ENCODE data around the gene SLC18A3. TPM values are rescaled to one million over a fixed set of nuclear protein-coding genes. Genes with fewer than 3 reads are reported as not detected.
A peak's percentile ranks its signal among the peaks of the same experiment; 100 is the strongest.

The SLC18A3 gene
- total and polyA plus RNA-seq, 5 experiments from 2014 or later, result not detected

DNA sequence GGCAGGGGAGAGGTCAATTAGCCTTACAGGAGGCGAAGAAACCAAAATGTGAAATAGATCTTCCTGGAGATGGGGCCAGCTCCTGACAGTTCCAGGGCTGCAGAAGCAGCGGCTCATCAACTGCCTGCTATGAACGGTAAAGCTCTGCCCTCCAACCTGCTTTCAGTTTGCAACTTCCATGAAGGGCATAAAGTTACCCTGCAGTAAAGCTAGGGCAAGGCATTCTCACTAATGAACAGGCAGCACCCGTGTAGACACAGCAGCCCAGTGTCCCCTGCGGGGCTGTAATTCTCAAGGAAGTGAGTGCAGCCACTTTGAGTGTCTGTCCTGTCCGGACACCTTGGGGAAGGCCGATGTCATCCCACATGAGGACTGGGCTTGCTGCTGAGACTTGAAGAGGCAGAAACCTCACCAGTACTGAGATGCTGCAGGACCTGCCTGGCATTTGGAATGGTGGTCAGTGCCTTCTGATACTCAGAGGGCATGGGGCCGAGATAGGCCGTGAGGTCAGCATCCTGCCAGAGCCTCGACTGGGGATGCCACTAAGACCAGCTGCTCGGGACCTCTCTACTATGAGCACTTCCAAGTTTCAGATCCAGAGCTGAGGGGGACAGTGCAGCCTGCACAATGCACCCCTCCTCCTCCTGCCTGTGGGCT, 43.3 kb downstream of the SLC18A3 start:
- Mint-ChIP-seq H3K9me3 (peaks cover 0 to 10% (median 5%) of the 10 kb centered on the region in 9 donors), H3K4me1 (peaks cover 4 to 13% (median 7%) of the 10 kb centered on the region in 4 donors), H3K27ac (no peak overlapping the region), H3K4me3 (no peak overlapping the region), H3K36me3 (no peaks in the 10 kb centered on the region), H3K27me3 (peaks cover 5 to 39% (median 10%) of the 10 kb centered on the region in 5 donors)
- ATAC-seq (no peak), DNase-seq (no peak)
- POLR2A ChIA-PET, result no interaction called here

DNA sequence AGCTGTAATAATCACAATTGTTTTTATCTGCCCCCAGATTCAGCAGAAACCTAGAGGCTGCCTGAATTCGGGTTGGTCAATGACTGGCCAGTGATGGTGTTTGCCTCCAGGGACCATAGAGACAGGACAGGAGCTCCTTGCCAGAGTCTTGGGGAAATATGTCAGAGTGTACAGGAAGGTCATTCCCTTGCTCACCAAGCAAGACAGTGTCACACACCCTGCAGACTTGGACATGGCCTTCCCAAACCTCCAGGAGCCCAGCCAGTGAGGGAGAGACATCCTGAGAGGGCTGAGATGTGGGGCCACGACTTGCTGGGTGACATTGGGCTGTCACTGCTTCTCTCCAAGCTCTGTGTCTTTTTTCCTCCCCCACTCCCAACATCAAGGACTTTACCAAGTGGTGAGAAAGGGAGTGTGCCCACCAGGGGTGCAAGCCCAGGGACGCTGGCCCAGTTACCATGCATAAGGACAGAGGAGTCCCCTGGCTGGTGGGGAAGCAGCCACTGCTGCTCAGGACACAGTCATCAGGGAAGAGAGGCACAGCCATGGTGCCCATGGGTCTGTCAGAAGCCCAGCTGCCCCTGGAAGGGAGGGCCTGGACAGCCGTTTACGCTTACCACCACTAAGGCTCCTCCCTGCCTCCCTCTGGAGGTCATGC, 44.1 kb downstream of the SLC18A3 start:
- Mint-ChIP-seq H3K27me3 (peaks cover 2 to 39% (median 10%) of the 10 kb centered on the region in 5 donors), H3K4me1 (peaks cover 4 to 11% (median 6%) of the 10 kb centered on the region in 4 donors), H3K27ac (no peak overlapping the region), H3K4me3 (no peak overlapping the region), H3K36me3 (peaks cover 0 to 6% (median 3%) of the 10 kb centered on the region in 3 donors), H3K9me3 (peaks cover 4 to 18% (median 11%) of the 10 kb centered on the region in 9 donors)
- ATAC-seq (no peak), DNase-seq (peak in 1 of 10 donors; percentile 10)
- POLR2A ChIA-PET, result no interaction called here

DNA sequence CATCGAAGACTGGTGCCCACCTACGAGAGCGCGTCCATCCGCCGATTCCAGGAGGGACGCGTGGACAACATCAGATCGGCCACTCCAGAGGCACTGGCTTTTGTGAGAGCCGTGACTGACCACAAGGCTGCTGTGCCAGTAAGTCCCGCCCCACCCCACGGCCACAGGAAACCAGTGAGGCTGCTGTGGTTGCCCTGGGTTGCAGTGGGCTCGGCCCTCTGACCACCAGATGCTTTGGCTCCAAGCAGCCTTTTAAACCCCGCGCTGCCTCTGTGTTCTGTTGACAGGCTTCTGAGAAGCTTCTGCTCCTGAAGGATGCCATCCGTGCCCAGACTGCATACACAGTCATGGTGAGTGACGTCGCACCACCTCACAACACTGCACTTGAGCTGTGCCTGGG, 45.0 kb downstream of the SLC18A3 start:
- Mint-ChIP-seq H3K4me3 (no peak overlapping the region), H3K27me3 (peaks cover 2 to 39% (median 10%) of the 10 kb centered on the region in 5 donors), H3K36me3 (peaks cover 0 to 13% (median 3%) of the 10 kb centered on the region in 3 donors), H3K4me1 (peaks cover 0 to 5% (median 2%) of the 10 kb centered on the region in 4 donors), H3K27ac (no peak overlapping the region), H3K9me3 (peaks cover 4 to 26% (median 18%) of the 10 kb centered on the region in 9 donors)
- no peak for ATAC-seq
- no peak for DNase-seq
- POLR2A ChIA-PET, result no interaction called here

DNA sequence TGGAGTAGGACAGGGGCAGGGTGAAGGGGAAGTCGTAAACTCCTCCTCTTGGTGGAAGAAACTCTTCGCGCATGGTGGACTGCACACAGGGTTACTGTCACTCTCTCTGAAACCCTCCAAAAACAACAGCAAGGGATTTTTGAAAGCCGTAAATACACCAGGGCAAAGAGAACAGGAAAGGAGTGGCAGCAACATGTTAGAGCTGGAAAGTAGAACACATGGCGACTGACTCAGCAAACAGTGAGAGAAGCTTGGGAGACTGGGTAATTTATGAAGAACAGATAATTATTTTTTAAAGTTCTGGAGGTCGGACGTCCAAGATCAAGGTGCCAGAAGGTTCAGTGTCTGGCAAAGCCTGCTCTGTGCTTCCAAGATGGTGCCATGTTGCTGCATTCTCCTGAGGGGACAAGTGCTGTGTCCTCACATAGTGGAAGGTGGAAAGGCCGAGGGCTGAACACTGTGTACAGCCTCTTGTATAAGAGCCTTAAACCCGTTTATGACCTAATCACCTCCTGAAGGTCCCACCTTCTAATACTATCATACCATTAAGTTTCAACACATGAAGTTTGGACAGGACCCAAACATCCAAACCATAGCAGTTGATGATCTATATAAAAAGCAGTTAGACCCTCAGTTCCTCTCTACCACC, 46.9 kb downstream of the SLC18A3 start:
- ATAC-seq (no peak), DNase-seq (no peak)
- H3K27me3 Mint-ChIP-seq, result peaks cover 2 to 36% (median 10%) of the 10 kb centered on the region in 5 donors
- H3K4me1 Mint-ChIP-seq, result no peaks in the 10 kb centered on the region
- no peak overlapping the region for H3K4me3 Mint-ChIP-seq
- H3K9me3 Mint-ChIP-seq, result peaks cover 4 to 27% (median 20%) of the 10 kb centered on the region in 9 donors
- H3K36me3 Mint-ChIP-seq, result peaks cover 0 to 13% (median 3%) of the 10 kb centered on the region in 3 donors
- POLR2A ChIA-PET, result no interaction called here
- no peak overlapping the region for H3K27ac Mint-ChIP-seq

DNA sequence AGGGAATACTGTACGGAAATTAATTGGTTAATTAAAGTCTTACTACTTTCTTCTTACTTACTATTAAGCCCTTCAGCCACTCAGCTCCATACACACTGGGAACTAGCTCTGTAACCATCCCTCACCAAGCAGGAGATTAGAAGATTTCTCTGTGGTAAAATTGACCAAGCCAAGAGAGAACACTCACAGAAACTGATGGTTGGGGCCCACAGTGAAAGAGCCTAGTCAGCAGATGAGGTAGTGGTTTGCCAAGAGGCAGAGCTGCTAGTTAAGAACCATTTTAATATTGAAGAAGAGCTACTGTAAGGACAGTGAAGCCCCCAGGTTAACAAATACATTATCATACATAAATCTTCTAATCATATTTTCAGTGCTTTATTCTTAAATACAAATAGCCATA, 47.5 kb downstream of the SLC18A3 start:
- no peak overlapping the region for H3K4me3 Mint-ChIP-seq
- H3K27ac Mint-ChIP-seq, result no peak overlapping the region
- peaks cover 2 to 30% (median 7%) of the 10 kb centered on the region in 5 donors for H3K27me3 Mint-ChIP-seq
- no peak for DNase-seq
- H3K9me3 Mint-ChIP-seq, result peaks cover 4 to 27% (median 20%) of the 10 kb centered on the region in 9 donors
- POLR2A ChIA-PET, result no interaction called here
- no peak for ATAC-seq
- no peaks in the 10 kb centered on the region for H3K4me1 Mint-ChIP-seq
- H3K36me3 Mint-ChIP-seq, result peaks cover 0 to 13% (median 3%) of the 10 kb centered on the region in 3 donors

DNA sequence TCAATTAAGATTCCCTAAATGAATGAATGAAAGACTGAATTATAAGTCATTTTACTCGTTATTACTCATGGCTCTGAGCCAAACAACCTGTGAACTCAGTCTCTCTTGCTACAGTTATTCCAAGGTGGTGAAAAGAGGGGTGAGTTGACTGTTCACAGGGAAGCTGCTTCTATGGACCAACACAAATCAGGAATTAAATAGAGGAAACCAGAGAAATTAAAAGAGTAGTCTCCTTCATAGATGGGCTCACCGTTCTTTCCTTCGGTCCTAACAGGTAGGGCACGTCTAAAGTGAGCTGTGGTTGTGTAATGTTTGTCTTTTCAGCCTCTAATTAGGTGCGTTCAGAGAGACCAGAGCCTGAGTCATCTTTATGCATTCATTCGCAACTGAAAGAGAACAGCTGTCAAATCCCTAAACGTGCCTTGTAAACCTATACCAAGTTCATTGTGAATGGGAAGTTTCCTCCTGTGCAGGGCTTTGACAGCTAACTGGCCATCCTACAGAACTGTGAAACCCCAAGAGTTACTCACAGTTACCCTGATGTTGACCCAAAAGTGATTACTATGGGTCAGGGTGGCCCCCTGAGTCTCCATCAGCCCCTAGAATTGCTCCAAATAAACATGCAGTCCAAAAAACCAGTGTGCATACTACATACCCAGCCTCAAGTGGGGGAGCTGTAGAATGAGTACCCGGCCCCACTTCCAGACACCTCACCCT, 51.2 kb downstream of the SLC18A3 start:
- Mint-ChIP-seq H3K9me3 (peaks cover 4 to 27% (median 20%) of the 10 kb centered on the region in 9 donors), H3K4me1 (no peaks in the 10 kb centered on the region), H3K36me3 (peaks cover 0 to 13% (median 3%) of the 10 kb centered on the region in 3 donors), H3K27me3 (peaks cover 0 to 29% (median 8%) of the 10 kb centered on the region in 5 donors), H3K27ac (no peak overlapping the region), H3K4me3 (no peak overlapping the region)
- DNase-seq (no peak), ATAC-seq (no peak)
- POLR2A ChIA-PET, result no interaction called here

Other genes starting within 250 kb of the SLC18A3 start
- gene DRGX, start 214.2 kb upstream of the SLC18A3 start, total RNA-seq, result not detected
- not detected for gene DRGX, start 214.2 kb upstream of the SLC18A3 start, polyA plus RNA-seq
- 10 to 100 TPM; 49.8 to 50.4 TPM for gene ERCC6, start 71.2 kb upstream of the SLC18A3 start, total RNA-seq
- 1 to 10 TPM; 7.9 to 9.0 (median 8.4) TPM for gene ERCC6, start 71.2 kb upstream of the SLC18A3 start, polyA plus RNA-seq
- not detected for gene CHAT, start 3.7 kb downstream of the SLC18A3 start, total RNA-seq
- gene CHAT, start 3.7 kb downstream of the SLC18A3 start, polyA plus RNA-seq, result not detected
- gene C10orf53, start 69.3 kb downstream of the SLC18A3 start, total RNA-seq, result not detected
- not detected for gene C10orf53, start 69.3 kb downstream of the SLC18A3 start, polyA plus RNA-seq
- gene OGDHL, start 152.0 kb downstream of the SLC18A3 start, total RNA-seq, result not detected
- not detected for gene OGDHL, start 152.0 kb downstream of the SLC18A3 start, polyA plus RNA-seq

Measured in naive thymus-derived CD8-positive, alpha-beta T cell (primary cell).